Mesendoderm (in vitro differentiated cells): ENCODE measurements around the gene ASB1.

Source experiments
- DNase-seq: peaks from one replicate; pipeline ENCODE4 v3.0.0; 2013
- H2AK5ac ChIP-seq: 2 replicates; pipeline ENCODE4 v1.6.1; 2013; ENCODE audit warnings: low read length, inconsistent platforms
- H2BK120ac ChIP-seq: 2 replicates; pipeline ENCODE4 v1.6.1; 2013; ENCODE audit warnings: low read depth, mild to moderate bottlenecking, low read length, moderate library complexity, mixed read lengths
- H2BK15ac ChIP-seq: replicated peaks from 2 replicates; pipeline ENCODE4 v1.6.1; 2013; ENCODE audit warnings: low read depth, mild to moderate bottlenecking, moderate library complexity
- H2BK5ac ChIP-seq: 2 replicates; pipeline ENCODE4 v1.6.1; 2013; ENCODE audit warnings: low read length, inconsistent platforms
- H3K18ac ChIP-seq: 2 replicates; pipeline ENCODE4 v1.6.1; 2013; ENCODE audit warnings: mild to moderate bottlenecking, low read length, mixed read lengths
- H3K23ac ChIP-seq: one replicate; pipeline ENCODE4 v1.6.1; 2013; ENCODE audit warnings: low read length
- H3K27ac ChIP-seq: 2 replicates; pipeline ENCODE4 v1.5.1; 2013; ENCODE audit warnings: low read depth, mild to moderate bottlenecking, inconsistent platforms, low read length, moderate library complexity
- H3K27me3 ChIP-seq: 2 replicates; pipeline ENCODE4 v1.6.1; 2013; ENCODE audit warnings: low read length, control low read depth, mild to moderate bottlenecking, inconsistent platforms; ENCODE audit not compliant: insufficient read depth, poor library complexity
- H3K36me3 ChIP-seq: 2 replicates; pipeline ENCODE4 v1.6.1; 2013; ENCODE audit warnings: low read length, inconsistent platforms; ENCODE audit not compliant: control insufficient read depth, insufficient read depth
- H3K4ac ChIP-seq: one replicate; pipeline ENCODE4 v1.6.1; 2013; ENCODE audit warnings: low read depth, mild to moderate bottlenecking, low read length, moderate library complexity
- H3K4me1 ChIP-seq: 2 replicates; pipeline ENCODE4 v1.6.1; 2013; ENCODE audit warnings: low read depth, low read length, inconsistent platforms; ENCODE audit not compliant: control insufficient read depth
- H3K4me2 ChIP-seq: 2 replicates; pipeline ENCODE4 v1.6.1; 2013; ENCODE audit warnings: low read length
- H3K4me3 ChIP-seq: 2 replicates; pipeline ENCODE4 v1.5.1; 2013; ENCODE audit warnings: mild to moderate bottlenecking, low read length
- H3K56ac ChIP-seq: one replicate; pipeline ENCODE4 v1.6.1; 2013; ENCODE audit warnings: low read length
- H3K79me1 ChIP-seq: 2 replicates; pipeline ENCODE4 v1.6.1; 2013; ENCODE audit warnings: low read length, inconsistent platforms
- H3K79me2 ChIP-seq: 2 replicates; pipeline ENCODE4 v1.6.1; 2013; ENCODE audit warnings: mild to moderate bottlenecking, low read length; ENCODE audit not compliant: control insufficient read depth, insufficient read depth
- H3K9ac ChIP-seq: 2 replicates; pipeline ENCODE4 v1.6.1; 2013; ENCODE audit warnings: low read length, inconsistent platforms
- H4K5ac ChIP-seq: one replicate; pipeline ENCODE4 v1.6.1; 2013; ENCODE audit warnings: low read length
- H4K8ac ChIP-seq: one replicate; pipeline ENCODE4 v1.6.1; 2013; ENCODE audit warnings: low read depth, mild to moderate bottlenecking, control low read depth, low read length, moderate library complexity
- WGBS: extraction: QIAGEN DNeasy Blood & Tissue Kit; methylation state at CpG from one replicate; pipeline ENCODE4 v1.1.7; 2013; ENCODE audit warnings: low lambda C conversion rate, missing lambda C conversion rate; ENCODE audit not compliant: insufficient coverage; ENCODE audit errors: extremely low coverage; 5-methylcytosine and 5-hydroxymethylcytosine counted together

ASB1 gene

DNA sequence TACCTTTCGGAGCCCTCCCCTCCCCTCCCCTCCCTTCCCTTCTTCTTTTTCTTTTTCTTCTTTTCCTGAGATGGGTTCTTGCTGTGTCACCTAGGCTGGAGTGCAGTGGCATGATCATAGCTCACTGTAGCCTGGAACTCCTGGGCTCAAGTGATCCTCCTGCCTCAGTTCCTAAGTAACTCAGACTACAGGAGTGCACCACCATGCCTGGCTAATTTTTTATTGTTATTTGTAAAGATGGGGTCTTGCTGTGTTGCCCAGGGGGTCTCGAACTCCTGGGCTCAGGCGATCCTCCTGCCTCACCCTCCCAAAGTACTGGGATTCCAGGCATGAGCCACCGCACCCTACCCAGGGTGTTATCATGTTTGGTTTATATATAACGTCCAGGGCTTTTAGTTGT is 66.7 kb downstream of the ASB1 start:
- no CpG with 5 or more reads among the region's 5 CpGs for WGBS
- H2BK120ac ChIP-seq, result no peak overlapping the region
- no peak for DNase-seq
- H2AK5ac ChIP-seq, result no peak overlapping the region
- H3K27ac ChIP-seq, result no peak overlapping the region
- H3K9ac ChIP-seq, result no peak overlapping the region
- H4K8ac ChIP-seq, result no peak overlapping the region
- no peak overlapping the region for H3K4me2 ChIP-seq
- no peaks in the 10 kb centered on the region for H3K36me3 ChIP-seq
- H3K27me3 ChIP-seq, result no peaks in the 10 kb centered on the region
- H3K23ac ChIP-seq, result no peak overlapping the region
- no peak overlapping the region for H2BK15ac ChIP-seq
- no peaks in the 10 kb centered on the region for H3K4me1 ChIP-seq
- H3K18ac ChIP-seq, result no peak overlapping the region
- H3K79me2 ChIP-seq, result no peaks in the 10 kb centered on the region
- no peak overlapping the region for H3K4me3 ChIP-seq
- no peak overlapping the region for H4K5ac ChIP-seq
- no peak overlapping the region for H3K56ac ChIP-seq
- H3K79me1 ChIP-seq, result no peaks in the 10 kb centered on the region
- no peak overlapping the region for H3K4ac ChIP-seq
- H2BK5ac ChIP-seq, result no peak overlapping the region

DNA sequence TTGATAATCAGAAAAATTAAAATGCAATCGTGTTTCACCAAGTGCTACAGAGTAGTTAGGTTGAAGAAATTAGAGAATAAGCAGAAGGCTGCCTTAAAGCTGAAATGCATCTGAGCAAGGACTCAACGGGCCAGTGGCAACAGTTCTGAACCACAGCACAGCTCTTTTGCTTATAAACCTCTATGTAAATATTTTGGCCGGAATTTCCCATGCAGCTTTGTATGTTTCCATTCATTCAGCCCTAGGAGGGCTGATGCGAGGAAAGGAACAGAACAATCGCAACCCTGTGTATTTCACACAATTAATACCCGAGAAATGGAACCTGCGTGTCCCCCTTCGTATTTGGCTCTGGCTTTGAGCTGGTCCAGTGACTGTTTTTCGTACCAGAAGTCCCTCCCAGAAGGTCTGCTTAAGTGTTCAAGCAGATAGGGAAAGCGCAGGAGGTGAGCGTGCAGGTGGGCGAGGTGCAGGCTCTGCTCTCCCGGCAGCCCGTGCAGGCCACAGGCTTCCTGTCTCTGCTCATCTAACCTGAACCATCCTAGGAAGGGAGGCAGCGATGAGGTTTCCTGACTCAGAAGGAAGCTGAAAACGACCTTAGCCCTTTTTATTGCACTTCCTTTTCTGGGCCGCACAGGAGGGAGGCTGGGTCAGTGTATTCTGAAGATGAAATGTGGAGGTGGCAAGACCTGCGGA is 67.3 kb downstream of the ASB1 start:
- H3K79me2 ChIP-seq, result no peaks in the 10 kb centered on the region
- H3K27me3 ChIP-seq, result no peaks in the 10 kb centered on the region
- no peak overlapping the region for H3K9ac ChIP-seq
- H3K36me3 ChIP-seq, result no peaks in the 10 kb centered on the region
- no peak overlapping the region for H4K8ac ChIP-seq
- no peak overlapping the region for H3K18ac ChIP-seq
- no peak overlapping the region for H3K23ac ChIP-seq
- no peaks in the 10 kb centered on the region for H3K4me1 ChIP-seq
- H2BK120ac ChIP-seq, result no peak overlapping the region
- H2BK15ac ChIP-seq, result no peak overlapping the region
- WGBS, result no CpG with 5 or more reads among the region's 18 CpGs
- no peak overlapping the region for H4K5ac ChIP-seq
- no peak overlapping the region for H2AK5ac ChIP-seq
- H3K4ac ChIP-seq, result no peak overlapping the region
- H3K4me2 ChIP-seq, result no peak overlapping the region
- no peak overlapping the region for H3K27ac ChIP-seq
- no peak overlapping the region for H3K56ac ChIP-seq
- no peaks in the 10 kb centered on the region for H3K79me1 ChIP-seq
- no peak overlapping the region for H2BK5ac ChIP-seq
- DNase-seq, result no peak
- no peak overlapping the region for H3K4me3 ChIP-seq

DNA sequence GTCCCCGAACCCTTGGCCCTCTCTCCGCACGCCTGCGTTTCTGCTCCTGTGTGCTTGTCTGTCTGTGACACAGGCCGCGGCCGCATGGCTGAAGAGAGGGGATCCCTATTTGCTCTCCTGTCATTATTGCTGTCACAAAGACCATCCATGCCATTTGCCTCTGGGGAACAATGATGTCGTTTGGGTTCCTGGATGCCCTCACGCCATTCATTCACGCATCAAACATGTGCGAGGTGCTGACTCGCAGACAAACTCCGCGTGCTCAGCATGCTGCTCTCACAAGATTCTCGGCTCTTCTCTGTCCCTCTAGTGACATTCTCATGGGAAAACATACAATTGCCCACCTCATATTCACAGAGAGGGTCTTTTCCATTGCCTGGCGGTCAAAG is 67.8 kb downstream of the ASB1 start:
- no CpG with 5 or more reads among the region's 16 CpGs for WGBS
- Histone ChIP-seq H3K4me2 (no peak overlapping the region), H3K79me2 (no peaks in the 10 kb centered on the region), H2BK120ac (no peak overlapping the region), H3K27me3 (no peaks in the 10 kb centered on the region), H3K9ac (no peak overlapping the region), H3K56ac (no peak overlapping the region), H3K79me1 (no peaks in the 10 kb centered on the region), H3K27ac (no peak overlapping the region), H3K4ac (no peak overlapping the region), H2BK15ac (no peak overlapping the region), H3K36me3 (no peaks in the 10 kb centered on the region), H3K18ac (no peak overlapping the region), H3K4me3 (no peak overlapping the region), H4K5ac (no peak overlapping the region), H3K23ac (no peak overlapping the region), H2AK5ac (no peak overlapping the region), H2BK5ac (no peak overlapping the region), H4K8ac (no peak overlapping the region), H3K4me1 (no peaks in the 10 kb centered on the region)
- no peak for DNase-seq

DNA sequence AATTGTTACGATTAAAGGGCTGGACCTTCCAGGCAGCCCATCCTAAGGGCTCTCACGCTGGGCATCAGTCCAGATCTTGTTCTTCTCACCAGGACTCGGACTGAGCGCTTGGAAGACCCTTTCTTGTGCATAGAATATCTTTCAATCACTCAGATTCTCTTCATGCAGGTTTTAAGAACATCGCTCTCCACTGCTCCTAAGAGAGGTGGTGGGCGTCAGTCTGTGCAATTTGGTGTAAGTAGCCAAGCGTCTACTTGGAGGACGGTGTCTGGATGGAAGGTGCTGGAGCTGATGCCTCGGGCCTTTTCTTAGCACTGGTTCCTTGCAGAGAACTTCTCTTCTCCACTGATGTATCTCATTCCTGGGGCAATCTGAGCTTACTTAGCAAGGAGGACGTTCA is 68.7 kb downstream of the ASB1 start:
- WGBS, result no CpG with 5 or more reads among the region's 10 CpGs

DNA sequence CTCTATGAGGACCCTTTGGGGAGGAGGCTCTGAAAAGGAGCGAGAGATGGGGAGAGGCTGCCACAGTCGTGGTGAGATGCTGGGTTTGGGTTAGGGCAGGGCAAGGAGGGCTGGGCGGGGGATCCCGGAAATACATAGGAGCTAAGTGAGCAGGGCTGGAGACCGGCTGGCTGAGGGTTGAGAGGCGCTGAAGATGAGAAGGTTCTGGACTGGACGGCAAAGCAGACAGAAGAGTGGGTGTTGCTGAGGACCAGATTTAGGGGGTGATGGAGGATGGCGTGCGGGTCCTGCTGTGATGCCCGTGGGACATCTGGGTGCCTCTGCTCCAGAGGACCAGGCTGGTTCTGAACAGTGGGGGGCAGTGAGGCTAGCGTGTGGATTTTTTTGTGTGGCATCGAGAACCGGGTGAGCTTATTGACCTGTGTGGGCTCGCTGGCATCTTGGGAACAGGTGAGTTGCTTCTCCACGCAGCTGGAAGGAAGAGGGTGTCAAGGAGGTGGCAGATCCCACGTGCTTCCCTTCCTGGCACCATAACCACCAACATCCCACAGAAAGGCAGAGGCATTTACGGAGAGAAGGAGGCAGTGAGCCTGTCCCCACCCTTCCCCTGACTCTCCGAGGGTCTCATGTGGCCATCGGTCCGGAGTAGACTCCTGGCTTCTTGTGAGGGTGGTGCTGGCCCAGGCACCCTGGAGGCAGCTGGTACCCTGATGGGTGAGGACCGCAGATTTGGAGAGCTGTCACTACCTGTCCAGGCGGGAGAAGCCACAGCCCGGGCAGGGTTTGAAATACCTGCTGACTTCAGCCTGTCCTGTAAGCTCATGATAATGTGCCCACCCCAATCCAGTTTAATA is 70.3 kb downstream of the ASB1 start:
- H3K9ac ChIP-seq, result no peak overlapping the region
- H3K79me1 ChIP-seq, result no peaks in the 10 kb centered on the region
- no peaks in the 10 kb centered on the region for H3K36me3 ChIP-seq
- H4K5ac ChIP-seq, result no peak overlapping the region
- H2BK15ac ChIP-seq, result no peak overlapping the region
- H3K56ac ChIP-seq, result no peak overlapping the region
- no peak for DNase-seq
- H3K27me3 ChIP-seq, result no peaks in the 10 kb centered on the region
- no peak overlapping the region for H3K27ac ChIP-seq
- no peak overlapping the region for H2BK5ac ChIP-seq
- H4K8ac ChIP-seq, result no peak overlapping the region
- H3K18ac ChIP-seq, result no peak overlapping the region
- H3K4me1 ChIP-seq, result no peaks in the 10 kb centered on the region
- H3K4me2 ChIP-seq, result no peak overlapping the region
- no peak overlapping the region for H3K23ac ChIP-seq
- H3K4me3 ChIP-seq, result no peak overlapping the region
- no peaks in the 10 kb centered on the region for H3K79me2 ChIP-seq
- no peak overlapping the region for H3K4ac ChIP-seq
- H2AK5ac ChIP-seq, result no peak overlapping the region
- no peak overlapping the region for H2BK120ac ChIP-seq
- WGBS, result no CpG with 5 or more reads among the region's 23 CpGs

More for the DNA sequence above, 68.7 kb downstream of the ASB1 start:
- Histone ChIP-seq H3K27me3 (no peaks in the 10 kb centered on the region), H2BK15ac (no peak overlapping the region), H3K4me1 (no peaks in the 10 kb centered on the region), H4K8ac (no peak overlapping the region), H3K4me2 (no peak overlapping the region), H3K36me3 (no peaks in the 10 kb centered on the region), H3K79me1 (no peaks in the 10 kb centered on the region), H3K4ac (no peak overlapping the region), H3K23ac (no peak overlapping the region), H2BK120ac (no peak overlapping the region), H3K9ac (no peak overlapping the region), H3K56ac (no peak overlapping the region), H3K4me3 (no peak overlapping the region), H2BK5ac (no peak overlapping the region), H2AK5ac (no peak overlapping the region), H3K79me2 (no peaks in the 10 kb centered on the region), H4K5ac (no peak overlapping the region), H3K18ac (no peak overlapping the region), H3K27ac (no peak overlapping the region)
- DNase-seq, result no peak
